ENCODE data around the gene NME3. TPM values are rescaled to one million over a fixed set of nuclear protein-coding genes. Genes with fewer than 3 reads are reported as not detected.

Gene NME3
- total RNA-seq, 1 experiment from 2014 or later: 103 TPM

DNA sequence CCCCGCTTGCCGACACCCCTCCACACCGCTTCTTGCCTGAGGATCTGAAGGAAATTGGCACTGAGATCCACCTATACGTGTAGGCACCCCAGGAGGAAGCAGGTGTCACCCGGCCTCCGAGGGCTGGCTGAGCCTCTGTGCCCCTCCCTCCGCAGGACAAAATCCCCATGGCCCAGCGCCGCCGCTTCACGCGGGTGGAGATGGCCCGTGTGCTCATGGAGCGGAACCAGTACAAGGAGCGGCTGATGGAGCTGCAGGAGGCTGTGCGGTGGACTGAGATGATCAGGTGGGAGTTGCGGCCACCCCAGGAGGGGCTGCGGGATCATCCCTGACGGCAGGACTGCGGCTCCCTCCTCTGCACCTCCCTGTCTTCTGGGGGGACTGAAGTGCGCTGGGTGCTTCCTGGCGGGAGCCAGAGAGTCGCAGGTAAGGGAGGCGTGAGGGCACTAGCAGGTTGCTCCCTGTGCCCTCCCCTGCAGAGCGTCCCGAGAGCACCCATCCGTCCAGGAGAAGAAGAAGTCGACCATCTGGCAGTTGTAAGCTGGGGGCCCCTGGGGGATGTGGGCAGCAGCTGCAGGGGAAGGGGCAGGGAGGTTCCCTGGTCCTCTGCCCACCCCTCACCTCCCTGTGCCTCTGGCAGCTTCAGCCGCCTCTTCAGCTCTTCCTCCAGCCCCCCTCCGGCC, 9.0 kb downstream of the NME3 start:
- Histone ChIP-seq H3K4me2 (ENCODE audit: low read length) (no peak overlapping the region), H3K79me2 (ENCODE audit: insufficient read depth, low read length) (no peaks in the 10 kb centered on the region), H3K27me3 (ENCODE audit: insufficient read depth, low read length) (no peaks in the 10 kb centered on the region), H3K36me3 (ENCODE audit: control insufficient read depth in 1 of 2, insufficient read depth in 2 of 2, low read length in 2 of 2) (peaks cover 5 to 13% of the 10 kb centered on the region in 2 experiments; a peak in 2 of 4 replicates), H4K20me1 (ENCODE audit: insufficient read depth) (no peaks in the 10 kb centered on the region), H3K9ac (ENCODE audit: low read length) (no peak overlapping the region), H3K27ac (ENCODE audit: low read depth, low read length) (no peak overlapping the region), H3K9me3 (ENCODE audit: control insufficient read depth in 1 of 2, insufficient read depth in 1 of 2, low read depth in 1 of 2, low read length in 2 of 2) (no peaks in the 10 kb centered on the region), H3K9me2 (ENCODE audit: insufficient read depth) (no peaks in the 10 kb centered on the region), H3K4me1 (ENCODE audit: control insufficient read depth in 1 of 2, insufficient read depth in 2 of 2, low read length in 2 of 2) (peaks cover 8 to 15% of the 10 kb centered on the region in 2 experiments; a peak in 3 of 4 replicates), H3K4me3 (replicated peaks in 1 of 2; ENCODE audit: low read depth in 1 of 2, low read length in 2 of 2) (no peak overlapping the region), H2AFZ (ENCODE audit: low read depth, low read length, poor library complexity, severe bottlenecking) (no peak overlapping the region)
- DNase-seq (ENCODE audit: low read depth, low spot score) (no peak), ATAC-seq (no peak)
- TF ChIP-seq POLR2AphosphoS5 (IDR thresholded peaks at IDR 0.05; ENCODE audit: low read depth, low read length) (no peak), TCF7L2 (IDR thresholded peaks at IDR 0.05; ENCODE audit: borderline replicate concordance, extremely low read depth, insufficient read depth, insufficient read length) (no peak), FOSL1 (IDR thresholded peaks at IDR 0.05; ENCODE audit: low read depth) (no peak), RAD21 (IDR thresholded peaks at IDR 0.05; ENCODE audit: low read depth) (no peak), SRF (IDR thresholded peaks at IDR 0.05; ENCODE audit: low read depth) (no peak), CEBPB (IDR thresholded peaks at IDR 0.05; ENCODE audit: low read depth) (no peak), EZH2phosphoT487 (IDR thresholded peaks at IDR 0.05; ENCODE audit: borderline replicate concordance) (no peak), ZNF274 (IDR thresholded peaks at IDR 0.05; ENCODE audit: low read depth, low read length) (no peak), MAX (IDR thresholded peaks at IDR 0.05) (no peak), SP1 (IDR thresholded peaks at IDR 0.05; ENCODE audit: low read depth) (no peak), POLR2A (IDR thresholded peaks at IDR 0.05; ENCODE audit: borderline replicate concordance, extremely low read depth, insufficient read depth, insufficient read length) (no peak), CTCF (IDR thresholded peaks at IDR 0.05 in 2 of 3, conservative IDR thresholded peaks at IDR 0.05 in 1 of 3; ENCODE audit: borderline replicate concordance in 1 of 3, insufficient read depth in 1 of 3, low read depth in 2 of 3, low read length in 2 of 3) (no peak), ATF3 (IDR thresholded peaks at IDR 0.05) (no peak), JUND (IDR thresholded peaks at IDR 0.05) (no peak), ZFX (IDR thresholded peaks at IDR 0.05) (no peak), ELF1 (IDR thresholded peaks at IDR 0.05; ENCODE audit: borderline replicate concordance, low read depth) (no peak), ZBTB33 (IDR thresholded peaks at IDR 0.05; ENCODE audit: extremely low read depth, insufficient replicate concordance, low read length) (no peak)
- TF ChIP-seq, protein P1, sequence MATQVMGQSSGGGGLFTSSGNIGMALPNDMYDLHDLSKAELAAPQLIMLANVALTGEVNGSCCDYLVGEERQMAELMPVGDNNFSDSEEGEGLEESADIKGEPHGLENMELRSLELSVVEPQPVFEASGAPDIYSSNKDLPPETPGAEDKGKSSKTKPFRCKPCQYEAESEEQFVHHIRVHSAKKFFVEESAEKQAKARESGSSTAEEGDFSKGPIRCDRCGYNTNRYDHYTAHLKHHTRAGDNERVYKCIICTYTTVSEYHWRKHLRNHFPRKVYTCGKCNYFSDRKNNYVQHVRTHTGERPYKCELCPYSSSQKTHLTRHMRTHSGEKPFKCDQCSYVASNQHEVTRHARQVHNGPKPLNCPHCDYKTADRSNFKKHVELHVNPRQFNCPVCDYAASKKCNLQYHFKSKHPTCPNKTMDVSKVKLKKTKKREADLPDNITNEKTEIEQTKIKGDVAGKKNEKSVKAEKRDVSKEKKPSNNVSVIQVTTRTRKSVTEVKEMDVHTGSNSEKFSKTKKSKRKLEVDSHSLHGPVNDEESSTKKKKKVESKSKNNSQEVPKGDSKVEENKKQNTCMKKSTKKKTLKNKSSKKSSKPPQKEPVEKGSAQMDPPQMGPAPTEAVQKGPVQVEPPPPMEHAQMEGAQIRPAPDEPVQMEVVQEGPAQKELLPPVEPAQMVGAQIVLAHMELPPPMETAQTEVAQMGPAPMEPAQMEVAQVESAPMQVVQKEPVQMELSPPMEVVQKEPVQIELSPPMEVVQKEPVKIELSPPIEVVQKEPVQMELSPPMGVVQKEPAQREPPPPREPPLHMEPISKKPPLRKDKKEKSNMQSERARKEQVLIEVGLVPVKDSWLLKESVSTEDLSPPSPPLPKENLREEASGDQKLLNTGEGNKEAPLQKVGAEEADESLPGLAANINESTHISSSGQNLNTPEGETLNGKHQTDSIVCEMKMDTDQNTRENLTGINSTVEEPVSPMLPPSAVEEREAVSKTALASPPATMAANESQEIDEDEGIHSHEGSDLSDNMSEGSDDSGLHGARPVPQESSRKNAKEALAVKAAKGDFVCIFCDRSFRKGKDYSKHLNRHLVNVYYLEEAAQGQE (IDR thresholded peaks at IDR 0.05; ENCODE audit: low read depth): no peak
- ChIA-PET POLR2A (no interaction called here), CTCF (no interaction called here), RAD21 (ENCODE audit: low non-redundant PET in 1 of 2, low total read pairs in 2 of 2, uncharacterized antibody in 2 of 2, unreplicated experiment in 2 of 2) (no interaction called here)
- no TSS peak for BruUV-seq (replicated peaks)
- intact Hi-C loops (cut with micrococcal nuclease): no loop called here
